GM12873 (cell line): Measurements from ENCODE around the gene KIAA2012.

ENCODE experiments used
- TF ChIP-seq, protein P1 (sequence below): IDR thresholded peaks from 2 replicates; pipeline ENCODE4 v1.5.1; 2012; ENCODE audit warnings: low read depth, mild to moderate bottlenecking, moderate library complexity, low read length, control low read depth; ENCODE audit not compliant: insufficient read depth; ENCODE audit errors: missing control alignments

Gene KIAA2012

DNA sequence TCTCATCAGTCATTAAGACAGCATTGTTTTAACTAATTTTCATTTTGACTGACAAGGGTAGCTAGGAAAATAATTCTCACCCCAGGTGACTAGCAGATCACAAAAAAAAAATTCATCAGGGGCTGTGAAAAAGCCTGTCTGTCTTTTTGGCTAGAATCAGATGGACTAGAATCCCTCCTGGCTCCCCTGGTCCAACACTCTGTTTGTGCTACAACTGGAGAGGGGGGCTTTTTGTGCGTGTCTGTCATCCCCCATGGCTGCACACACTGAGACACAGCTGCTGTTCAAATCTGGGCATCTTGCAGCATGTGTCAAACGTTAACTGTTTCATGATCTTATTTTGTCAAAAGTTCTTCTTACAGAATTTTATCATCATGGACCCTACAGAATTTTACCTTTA, 51.2 kb downstream of the KIAA2012 start:
- TF ChIP-seq, protein P1, sequence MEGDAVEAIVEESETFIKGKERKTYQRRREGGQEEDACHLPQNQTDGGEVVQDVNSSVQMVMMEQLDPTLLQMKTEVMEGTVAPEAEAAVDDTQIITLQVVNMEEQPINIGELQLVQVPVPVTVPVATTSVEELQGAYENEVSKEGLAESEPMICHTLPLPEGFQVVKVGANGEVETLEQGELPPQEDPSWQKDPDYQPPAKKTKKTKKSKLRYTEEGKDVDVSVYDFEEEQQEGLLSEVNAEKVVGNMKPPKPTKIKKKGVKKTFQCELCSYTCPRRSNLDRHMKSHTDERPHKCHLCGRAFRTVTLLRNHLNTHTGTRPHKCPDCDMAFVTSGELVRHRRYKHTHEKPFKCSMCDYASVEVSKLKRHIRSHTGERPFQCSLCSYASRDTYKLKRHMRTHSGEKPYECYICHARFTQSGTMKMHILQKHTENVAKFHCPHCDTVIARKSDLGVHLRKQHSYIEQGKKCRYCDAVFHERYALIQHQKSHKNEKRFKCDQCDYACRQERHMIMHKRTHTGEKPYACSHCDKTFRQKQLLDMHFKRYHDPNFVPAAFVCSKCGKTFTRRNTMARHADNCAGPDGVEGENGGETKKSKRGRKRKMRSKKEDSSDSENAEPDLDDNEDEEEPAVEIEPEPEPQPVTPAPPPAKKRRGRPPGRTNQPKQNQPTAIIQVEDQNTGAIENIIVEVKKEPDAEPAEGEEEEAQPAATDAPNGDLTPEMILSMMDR, result no peak

DNA sequence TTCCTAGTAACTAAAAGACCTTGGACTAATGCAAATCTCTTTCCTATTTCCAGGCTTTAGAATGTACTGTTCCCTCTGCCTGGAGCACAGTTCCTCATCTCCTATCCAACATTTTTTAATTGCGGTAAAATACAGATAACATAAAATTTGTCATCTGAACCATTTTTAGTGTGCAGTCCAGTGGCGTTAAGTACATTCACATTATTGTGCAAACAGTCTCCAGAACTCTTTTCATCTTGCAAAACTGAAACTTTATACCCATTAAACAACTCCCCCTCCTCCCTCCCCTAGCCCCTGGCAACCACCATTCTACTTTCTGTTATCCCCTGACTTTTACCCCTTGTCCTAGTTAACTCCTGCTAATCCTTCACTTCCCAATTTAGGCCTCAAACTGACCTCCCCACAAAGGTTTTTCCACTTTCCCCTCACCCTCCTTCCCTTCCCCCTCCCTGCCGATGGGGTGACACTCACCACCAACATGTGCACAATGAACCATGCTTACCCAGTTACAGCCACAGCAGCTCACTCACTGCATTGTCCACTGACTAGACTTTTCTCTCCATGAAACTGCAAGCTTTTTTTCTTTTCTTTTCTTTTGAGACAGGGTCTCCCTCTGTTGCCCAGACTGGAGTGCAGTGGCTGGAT, 54.8 kb downstream of the KIAA2012 start:
- TF ChIP-seq, protein P1, result no peak

DNA sequence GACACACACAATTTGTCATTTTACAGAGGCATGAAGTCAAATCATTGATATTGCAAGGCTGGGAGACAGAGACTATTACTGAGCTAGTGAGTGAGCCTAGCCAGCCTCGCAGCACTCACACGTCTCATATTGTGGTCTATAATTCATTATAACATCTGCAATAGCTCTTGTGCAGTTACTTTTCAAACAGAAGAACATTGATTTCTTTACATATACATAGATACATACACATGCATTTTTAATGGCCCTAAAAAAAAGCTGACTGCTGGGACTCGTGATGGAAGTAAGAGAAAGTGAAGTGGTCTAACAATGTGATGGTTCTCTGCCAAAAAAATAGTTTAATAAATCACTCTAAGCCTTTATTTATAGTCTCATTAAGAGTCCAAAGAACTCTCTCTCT, 56.8 kb downstream of the KIAA2012 start:
- TF ChIP-seq, protein P1, result no peak

DNA sequence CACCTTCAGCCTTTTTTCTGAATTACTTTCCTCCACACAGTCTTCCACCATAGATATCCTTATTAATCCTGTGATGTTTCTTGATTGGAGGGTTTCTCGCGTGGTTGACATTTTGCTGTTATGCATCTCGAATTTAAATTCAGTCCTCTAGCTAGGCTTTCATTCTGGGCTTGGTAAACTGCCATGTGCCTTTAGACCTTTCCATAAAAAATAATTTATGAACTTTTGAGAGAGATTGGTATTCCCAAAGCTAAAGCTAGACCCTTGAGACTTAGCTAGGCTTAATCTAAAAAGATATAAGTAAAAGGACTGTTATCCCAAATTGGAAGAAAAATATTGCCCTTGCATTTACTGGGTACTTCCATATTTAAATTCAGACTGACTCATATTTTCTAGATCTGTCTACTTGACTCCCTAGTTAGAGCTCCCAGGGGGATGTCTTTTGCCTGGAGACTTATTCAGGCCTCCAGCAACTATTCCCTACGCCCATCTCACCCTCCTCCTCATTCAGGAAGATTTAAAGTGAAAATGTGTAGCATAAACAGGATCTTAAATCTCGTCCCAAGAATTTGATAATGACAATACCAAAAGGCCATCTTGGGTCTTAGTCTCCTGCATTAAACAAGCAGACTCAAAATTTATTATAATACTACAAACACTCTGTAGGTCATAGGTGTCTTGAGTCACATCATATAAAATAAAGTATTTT, 60.3 kb downstream of the KIAA2012 start:
- TF ChIP-seq, protein P1, result no peak

DNA sequence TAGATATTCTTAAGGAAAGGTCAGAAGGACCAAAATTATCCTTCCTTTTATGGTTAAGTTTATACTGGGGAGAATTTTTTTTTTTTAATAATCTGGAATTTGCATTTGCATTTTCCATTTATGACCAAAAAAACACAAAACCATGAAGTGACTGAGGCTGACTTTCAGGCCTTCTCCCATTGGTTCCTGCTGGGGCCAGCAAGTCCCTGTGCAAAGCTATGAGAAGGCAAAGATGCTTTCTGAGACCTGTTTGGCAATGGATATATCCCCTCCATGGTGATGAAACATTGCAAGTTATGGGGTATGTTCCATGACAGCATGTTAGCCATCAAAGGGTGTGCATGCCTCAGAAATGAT, 60.8 kb downstream of the KIAA2012 start:
- TF ChIP-seq, protein P1, result no peak

DNA sequence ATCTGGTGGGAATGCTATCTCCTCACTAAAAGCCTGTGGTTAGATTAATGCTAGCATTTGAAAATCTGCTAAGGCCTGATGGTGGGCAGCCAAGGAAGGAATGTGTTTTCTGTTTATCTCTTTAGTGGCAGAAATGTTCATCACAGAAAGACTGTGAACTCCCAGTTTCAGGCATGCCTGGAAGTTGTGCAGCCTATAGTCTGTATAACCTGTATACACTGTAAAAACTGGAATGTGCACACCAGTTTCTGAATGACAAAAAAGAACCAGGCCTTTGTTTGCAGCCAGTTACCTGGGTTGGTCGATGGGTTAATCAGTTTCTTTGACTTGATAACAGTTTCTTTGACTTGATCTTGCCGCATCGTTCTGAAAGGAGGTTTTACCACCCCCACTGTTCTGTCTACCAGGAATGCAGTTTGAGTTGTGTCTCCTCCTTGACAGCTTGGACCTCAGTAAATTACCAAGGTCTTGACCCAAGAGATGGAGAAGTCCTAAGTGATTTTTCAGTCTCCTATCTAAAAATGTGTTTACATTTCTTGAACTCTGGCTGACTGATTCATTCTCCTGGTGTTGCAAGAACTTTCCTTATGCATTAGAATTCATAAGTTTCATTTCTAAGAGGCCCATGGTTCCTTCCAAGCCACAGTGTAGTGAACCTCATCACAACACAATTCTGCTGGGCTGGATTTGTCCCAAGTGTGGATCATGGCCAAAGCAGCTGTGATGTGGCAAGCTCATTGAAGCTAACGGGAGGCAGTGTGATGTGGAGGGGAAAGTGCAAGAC, 62.2 kb downstream of the KIAA2012 start:
- TF ChIP-seq, protein P1, result no peak

DNA sequence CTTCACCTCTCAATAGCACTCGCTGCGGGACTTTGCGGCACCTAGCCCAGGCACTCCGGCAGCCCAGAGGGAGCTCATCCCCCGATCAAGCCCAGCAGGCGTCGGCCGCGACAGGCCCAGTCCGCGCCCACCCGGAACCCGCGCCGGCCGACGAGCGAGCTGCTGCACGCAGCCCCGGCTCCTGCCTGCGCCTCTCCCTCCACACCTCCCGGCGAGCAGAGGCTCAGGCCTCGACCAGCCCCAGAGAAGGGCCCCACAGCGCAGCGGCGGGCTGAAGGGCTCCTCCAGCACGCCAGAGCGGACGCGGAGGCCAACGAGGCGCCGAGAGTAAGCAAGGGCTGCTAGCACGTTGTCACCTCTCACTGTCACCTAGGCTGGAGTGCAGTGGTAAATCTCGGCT, 63.5 kb downstream of the KIAA2012 start:
- TF ChIP-seq, protein P1, result no peak
